OCI-M2 (cell line): Measurements from ENCODE around the gene ITGAV.
"Not testable (repeated sequence)": the region's sequence is repeated elsewhere in the genome, so short reads cannot be mapped to it uniquely, and the experiment has no call there.

Source experiments
- DNase-seq: peaks from one replicate; lab custom pipeline; 2025; ENCODE audit not compliant: unreplicated experiment; lab: John Stamatoyannopoulos, UW

ITGAV gene

DNA sequence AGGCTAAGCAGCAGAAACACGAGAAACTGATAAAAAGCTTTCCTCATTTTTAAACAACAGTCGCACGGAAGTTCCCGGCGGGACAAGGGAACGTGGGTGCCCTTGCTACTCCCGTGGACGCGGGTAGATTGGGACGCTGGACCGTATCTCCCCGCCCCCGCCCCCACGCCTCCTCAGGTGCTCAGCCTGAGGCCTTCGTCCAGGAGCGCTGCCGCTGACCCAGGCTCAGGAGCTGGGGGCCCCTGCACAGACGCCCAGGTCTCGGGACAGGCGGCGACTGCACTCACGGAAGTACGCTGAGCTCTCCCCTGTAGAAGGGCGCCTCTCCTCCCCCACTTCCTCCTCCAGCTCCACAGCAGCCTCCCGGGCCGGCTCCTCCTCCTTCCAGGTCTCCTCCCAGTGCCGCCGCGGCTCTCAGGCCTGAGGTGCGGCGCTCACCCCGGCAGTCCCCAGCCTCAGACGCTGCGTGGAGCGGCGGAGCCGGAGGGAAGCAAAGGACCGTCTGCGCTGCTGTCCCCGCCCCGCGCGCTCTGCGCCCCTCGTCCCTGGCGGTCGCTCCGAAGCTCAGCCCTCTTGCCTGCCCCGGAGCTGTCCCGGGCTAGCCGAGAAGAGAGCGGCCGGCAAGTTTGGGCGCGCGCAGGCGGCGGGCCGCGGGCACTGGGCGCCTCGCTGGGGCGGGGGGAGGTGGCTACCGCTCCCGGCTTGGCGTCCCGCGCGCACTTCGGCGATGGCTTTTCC is at the start of gene ITGAV:
Gene ITGAV (plus strand): TSS at position 445 of the 738 bp plus-strand sequence. CDS start 283 bp downstream, at position 728.
- DNase-seq: no peak

DNA sequence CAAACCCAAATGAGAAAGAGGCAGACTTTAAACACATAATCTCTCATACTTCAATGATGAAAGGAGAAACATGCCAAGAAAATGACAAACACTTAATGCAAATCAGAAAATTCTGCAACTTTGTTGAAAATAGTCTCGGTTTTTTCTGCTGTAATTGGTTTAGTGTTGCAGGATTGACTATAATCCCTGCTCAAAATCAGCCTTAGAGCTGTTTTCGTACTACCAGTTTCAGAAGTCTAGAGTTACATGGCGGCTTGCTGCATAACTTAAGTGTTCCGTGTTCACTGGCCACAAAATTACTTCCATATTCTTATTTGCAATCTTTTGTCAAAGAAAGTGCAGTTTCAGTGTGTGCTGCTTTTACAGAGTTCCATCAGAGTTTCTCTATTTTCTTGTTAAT is 48.9 kb upstream of the ITGAV start:
- DNase-seq: no peak

DNA sequence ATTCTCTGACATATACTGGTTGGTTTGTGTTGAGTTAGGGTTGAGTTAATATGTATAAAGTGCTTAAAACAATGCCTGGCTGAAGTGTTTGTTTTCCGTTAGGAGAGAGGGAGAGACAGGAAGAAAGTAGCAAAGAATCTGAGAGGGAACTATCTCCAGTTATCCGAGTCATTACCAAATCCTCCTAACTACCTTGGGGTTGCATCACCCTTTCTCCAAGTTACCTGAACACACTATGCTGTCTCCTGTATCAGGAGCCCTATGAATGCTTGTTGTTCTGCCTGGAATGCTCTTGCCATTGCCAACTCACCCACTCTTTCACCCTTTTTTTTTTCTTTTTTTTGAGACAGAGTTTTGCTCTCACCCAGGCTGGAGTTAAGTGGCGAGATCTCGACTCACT is 47.9 kb upstream of the ITGAV start:
- no peak for DNase-seq

DNA sequence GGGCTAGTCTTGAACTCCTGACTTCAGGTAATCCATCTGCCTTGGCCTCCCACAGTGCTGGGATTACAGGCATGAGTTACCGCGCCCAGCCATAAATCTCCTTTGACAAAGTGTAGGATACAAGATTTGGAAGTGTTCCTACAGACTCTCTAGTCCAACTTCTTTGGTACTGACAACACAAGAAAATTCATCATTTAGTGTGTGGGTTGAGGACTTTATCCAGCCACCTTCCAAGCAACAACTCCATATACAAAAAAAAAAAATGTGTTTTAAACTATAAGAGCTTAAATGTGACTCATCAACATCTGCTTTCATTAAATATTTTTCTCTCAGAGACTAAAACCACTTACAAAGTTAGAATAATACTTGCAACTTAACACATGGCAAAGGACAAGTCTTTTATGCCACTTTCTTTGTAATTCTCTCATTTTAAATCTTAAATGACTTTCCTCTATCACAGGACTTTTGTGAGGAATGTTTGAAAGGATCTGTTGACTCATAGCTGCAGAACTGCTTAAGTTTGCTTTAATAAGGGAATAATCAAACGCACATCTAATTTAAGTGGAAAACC is 46.2 kb upstream of the ITGAV start:
- DNase-seq: no peak

DNA sequence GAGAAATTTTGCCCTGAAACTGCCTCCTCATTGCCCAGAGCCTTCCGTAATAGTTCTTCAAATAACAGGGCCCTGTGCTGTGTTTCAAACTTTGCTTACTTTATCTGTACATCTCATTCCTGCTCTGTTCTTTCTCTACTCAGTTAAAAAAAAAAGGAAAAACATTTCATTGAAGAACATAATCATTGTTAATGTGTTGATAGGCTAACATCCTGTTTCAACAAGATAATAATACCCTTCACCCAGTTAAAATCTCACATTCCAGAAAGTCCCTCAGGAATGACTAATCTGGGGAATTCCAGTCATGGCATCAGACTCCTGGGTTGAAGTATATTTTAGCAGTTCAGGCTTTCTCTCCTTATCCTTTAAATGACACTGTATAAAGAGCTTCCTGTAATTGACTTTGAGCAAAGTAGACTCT is 45.6 kb upstream of the ITGAV start:
- no peak for DNase-seq

DNA sequence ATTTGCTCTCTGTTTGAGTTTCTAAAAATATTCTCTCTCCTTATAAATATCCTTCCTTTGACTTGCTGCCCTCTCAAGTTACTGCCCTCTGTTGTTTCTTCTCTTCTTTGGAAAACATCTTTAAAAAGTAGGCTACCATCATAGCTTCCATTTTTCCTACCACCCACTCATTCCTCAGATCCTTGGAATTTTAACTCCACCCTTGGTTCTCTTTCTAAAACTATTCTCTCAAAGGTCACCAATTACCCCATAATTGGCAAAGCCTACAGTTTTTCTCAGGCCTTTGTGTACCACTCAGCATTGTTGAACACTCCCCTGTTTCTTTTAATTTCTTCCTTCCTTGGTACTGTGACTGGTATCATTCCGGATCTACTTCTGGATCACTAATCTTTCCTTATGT is 43.0 kb upstream of the ITGAV start:
- DNase-seq: no peak

DNA sequence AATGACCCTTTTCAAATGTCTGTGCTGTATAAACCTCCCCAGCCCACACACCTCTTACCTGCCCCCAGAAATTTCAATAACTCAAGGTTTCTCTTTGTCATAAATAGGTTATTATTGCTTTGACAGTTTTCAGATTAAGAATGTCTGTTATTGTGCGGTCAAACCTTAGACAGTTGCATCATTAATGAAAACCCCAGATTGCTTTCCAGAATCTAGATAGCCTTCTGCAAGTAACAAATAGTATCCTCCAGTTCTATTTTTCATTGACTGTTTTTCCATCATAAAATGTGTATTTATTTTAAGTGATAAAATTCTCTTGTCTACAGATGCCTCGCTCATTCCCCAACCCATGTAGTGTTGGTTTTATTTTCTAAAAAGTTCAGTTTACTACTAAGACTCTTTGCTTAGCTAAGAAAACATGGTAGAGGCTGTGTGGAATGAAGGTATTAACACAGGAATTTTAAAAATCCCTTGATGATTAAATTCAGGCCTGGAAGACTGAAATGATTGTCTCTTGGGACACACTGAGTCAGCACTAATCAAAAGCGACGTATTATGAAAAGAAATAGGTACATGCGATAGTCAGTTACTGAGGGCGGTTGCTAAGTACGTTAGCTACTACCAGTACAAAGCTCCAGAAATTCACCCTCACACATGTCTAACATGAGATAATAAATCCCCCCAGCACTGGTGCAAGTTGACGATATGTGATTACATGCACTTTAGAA is 38.4 kb upstream of the ITGAV start:
- DNase-seq: no peak

DNA sequence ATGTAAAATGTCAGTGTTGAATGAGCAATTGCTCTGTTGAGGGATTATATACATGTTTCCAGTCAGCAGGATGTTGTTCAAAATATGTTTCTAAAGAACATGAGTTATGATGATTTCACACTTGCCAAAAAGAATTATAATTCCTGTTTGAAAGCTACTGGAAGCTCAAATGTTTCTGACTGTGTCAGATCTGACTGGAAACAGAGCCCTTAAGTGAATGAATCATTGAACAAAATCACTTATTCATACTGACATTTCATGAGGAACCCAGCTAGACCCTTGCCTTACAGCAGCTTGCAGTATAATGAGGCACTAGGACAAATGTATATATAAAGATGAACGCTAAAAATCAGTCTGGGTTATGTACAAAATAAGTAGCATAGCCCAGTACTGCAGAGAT is 35.4 kb upstream of the ITGAV start:
- no peak for DNase-seq

DNA sequence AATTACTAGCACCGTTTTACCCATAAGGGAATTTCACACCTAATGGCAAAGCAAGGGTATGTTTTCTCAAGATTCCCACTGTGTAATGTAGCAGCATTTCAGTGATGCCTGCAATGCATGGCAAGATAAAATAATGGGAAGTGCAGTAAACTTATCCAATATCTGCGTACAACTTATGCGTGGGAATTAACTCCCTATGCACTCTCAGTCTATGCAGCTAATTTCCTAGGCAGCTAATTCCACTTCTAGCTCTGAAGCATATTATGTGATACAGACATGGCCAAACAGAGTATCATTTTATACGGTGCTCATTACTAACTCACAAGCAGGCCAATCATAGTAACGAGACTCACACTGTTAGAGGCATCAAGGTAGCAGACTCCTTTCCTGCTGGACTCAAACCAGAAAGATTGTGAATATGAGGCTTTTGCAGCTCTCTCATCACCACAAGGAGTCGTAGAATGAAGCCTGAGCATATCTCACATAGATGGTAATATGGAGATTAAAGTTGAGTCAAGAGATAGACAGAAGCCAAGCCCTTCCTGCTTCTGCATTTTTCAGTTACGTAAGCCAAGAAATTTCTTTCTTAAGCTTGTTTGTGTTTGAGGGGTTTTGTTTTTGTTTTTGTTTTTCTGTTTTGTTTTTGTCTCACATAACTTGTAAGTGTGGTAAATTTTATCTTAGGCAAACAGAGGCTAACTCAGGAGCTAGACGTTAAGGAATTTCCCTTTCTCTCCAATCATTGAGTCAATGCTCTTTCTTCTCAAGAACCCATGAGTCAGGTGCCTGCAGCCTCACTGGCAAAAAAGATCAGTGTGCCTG is 34.8 kb upstream of the ITGAV start:
- DNase-seq: no peak

DNA sequence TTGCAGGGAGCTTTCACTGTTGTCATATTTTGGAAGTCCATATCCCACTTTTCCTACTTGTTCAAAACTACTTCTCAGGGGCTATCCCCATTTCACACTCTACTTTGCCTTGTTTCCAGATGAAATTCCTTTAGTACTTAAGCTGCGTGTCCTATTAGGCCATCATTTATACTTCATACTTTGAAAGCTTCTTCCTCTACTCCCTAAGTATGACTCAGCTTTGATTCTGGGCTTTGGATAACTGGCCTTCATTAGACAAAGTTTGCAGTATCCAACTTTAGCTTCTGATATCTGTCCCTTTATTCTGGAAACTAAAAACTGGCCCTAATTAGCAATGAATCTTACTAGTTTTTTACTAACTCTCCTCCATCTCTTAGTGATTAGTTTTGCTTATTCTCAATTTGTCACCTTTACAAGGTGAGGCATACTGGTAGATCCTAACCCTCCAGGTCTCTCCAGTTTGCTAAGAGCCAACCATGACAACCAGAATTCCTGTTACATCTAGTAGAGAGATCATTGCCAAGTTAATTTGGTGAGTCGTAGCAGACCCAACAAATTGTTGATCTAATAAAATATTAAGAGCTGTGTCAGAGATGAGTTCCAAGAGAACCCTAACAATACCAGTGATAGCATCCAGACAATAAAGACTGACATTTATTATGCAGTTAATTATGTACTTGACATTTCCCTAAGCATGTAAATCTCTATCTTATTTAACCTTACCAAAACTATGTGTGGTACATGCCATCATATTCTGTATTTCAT is 31.2 kb upstream of the ITGAV start:
- no peak for DNase-seq

DNA sequence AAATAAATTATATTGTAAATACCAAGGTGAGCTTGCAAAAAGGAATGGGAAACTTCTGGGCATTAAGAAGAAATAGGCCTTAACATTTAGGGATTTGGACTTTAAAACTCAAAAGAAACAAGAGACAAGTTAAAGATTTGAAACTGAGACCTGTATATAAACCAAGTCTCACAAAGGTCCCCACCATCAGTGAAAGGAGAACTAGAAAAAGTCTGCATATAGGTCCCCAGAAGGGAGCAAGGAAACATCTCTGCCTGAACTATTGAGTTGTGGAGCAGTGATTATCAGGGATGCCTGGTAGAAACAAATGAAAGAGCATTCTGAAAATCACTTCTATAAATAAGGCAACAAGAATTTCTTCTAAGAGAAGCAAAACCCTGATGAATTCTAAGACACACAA is 30.5 kb upstream of the ITGAV start:
- no peak for DNase-seq

DNA sequence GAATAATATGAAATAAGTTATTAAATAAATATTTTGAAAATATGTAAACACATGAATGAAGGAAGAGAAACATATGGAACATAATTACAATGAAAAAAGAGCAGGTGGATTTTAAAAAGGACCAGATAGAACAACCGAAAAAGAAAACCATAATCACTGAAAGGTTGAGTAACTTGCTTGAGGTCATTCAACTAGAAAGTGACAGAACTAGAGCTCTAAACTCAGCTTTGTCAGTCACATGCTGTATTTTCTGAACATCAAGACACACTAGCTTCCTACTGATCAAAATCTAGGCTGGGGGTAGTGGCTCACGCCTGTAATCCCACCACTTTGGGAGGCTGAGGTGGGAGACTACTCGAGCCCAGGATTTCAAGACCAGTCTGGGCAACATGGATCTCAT is 30.0 kb upstream of the ITGAV start:
- DNase-seq: no peak

DNA sequence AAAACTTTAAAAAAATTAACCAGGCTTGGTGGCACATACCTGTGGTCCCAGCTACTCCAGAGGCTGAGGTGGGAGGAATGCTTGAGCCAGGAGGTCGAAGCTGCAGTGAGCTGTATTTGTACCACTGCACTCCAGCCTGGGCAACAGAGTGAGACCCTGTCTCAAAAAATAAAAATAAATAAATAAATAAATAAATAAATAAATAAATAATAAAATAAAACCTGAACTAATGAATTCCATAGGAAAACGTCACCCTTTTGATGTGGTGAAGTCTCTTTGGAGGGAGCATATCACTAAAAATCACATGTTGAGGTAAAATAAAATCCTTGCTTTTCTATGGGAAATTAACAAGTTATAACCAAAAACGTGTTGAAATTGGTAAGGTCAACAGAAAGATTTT is 29.6 kb upstream of the ITGAV start:
- DNase-seq: no peak

DNA sequence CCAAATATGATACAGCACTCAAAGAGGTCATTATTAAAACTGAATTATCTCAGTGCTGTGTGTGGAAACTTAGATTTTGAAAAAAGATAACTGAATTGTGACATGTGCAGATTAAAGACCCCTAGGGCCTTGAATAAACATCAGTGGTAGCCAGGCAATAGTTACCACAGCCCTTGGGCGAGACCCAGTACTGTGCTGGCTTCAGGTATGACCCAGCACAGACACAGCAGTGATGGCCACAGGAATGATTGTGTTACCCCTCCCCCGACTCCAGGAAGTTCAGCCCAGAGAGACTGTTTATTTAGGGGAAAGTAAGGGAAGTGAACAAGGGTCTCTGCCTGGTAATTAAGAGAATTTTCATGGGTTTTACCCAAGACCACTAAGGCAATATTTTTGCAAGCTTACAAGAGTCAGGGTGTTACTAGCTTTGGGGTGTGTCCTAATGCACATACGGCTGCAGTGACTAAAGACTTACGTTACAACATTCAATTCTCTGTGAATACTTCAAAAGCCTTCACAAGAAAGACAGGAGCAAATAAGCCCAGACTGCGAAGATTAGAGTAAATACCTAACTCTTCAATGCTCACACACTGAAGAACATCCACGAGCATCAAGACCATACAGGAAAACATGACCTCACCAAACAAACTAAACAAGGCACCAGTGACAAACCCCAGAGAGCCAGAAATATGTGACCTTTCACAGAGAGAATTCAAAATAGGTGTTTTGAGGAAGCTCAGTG is 28.2 kb upstream of the ITGAV start:
- no peak for DNase-seq

DNA sequence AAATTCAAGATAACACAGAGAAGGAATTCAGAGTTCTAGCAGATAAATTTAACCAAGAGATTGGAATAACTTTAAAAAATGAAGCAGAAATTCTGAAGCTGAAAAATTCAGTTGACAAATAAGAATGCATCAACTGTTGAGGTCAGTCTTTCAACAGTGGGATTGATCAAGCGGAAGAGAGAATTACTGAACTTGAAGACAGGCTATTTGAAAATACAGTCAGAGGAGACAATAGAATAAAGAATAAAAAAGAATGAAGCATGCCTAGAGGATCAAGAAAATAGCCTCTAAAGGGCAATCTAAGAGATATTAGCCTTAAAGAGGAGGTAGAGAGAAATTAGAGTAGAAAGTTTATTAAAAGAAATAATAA is 27.7 kb upstream of the ITGAV start:
- DNase-seq: no peak

DNA sequence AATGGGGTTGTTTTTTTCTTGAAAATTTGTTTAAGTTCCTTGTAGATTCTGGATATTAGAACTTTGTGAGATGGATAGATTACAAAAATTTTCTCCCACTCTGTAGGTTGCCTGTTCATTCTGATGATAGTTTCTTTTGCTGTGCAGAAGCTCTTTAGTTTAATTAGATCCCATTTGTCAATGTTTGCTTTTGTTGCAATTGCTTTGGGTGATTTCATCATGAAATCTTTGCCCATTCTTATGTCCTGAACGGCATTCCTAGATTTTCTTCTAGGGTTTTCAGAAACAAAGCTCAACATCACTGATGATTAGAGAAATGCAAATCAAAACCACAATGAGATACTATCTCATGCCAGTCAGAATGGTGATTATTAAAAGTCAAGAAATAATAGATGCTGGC is 21.3 kb upstream of the ITGAV start:
- not testable (repeated sequence) for DNase-seq

DNA sequence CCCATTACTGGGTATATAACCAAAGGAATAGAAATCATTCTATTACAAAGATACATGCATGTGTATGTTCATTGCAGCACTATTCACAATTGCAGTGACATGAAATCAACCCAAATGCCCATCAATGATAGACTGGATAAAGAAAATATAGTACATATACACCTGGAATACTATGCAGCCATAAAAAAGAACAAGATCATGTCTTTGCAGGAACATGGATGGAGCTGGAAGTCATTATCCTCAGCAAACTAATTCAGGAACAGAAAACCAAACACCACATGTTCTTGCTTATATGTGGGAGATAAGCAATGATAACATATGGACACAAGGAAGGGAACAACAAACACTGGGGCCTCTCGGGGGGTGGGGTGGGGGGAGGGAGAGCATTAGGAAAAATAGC is 20.7 kb upstream of the ITGAV start:
- not testable (repeated sequence) for DNase-seq

DNA sequence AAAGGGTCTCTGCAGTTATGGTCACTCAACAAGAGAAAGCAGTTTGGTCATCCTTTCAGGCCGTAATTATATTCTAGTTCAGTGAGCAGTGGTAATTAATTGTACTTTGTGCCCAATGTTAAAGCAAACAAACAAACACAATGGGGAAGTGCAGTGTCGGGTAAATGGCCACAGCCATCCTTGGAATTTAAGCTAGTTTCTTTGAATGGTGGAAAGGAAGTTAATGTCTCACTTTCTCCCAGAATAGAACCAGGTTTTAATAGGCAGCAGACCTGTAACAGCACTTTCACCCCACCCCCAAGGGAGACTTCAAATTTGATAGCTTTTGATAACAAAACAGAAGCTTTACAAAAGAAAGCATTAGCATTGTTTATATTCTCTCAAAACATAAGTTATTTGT is 20.0 kb upstream of the ITGAV start:
- DNase-seq: no peak

DNA sequence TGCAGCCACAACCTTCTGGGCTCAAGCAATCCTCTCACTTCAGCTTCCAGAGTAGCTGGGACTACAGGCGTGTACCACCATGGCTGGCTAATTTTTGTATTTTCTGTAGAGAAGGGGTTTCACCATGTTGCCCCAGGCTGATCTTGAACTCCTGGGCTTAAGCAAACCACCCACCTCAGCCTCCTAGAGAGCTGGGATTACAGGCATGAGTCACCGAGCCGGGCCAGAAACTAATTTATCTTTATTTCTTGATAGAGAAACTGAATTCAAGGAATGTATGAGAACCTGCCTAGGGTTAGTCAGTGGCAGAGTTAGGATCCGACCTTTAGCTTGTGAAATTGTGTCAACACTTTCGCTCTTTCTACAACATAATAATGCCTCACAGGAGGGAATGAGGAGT is 19.3 kb upstream of the ITGAV start:
- DNase-seq: no peak

DNA sequence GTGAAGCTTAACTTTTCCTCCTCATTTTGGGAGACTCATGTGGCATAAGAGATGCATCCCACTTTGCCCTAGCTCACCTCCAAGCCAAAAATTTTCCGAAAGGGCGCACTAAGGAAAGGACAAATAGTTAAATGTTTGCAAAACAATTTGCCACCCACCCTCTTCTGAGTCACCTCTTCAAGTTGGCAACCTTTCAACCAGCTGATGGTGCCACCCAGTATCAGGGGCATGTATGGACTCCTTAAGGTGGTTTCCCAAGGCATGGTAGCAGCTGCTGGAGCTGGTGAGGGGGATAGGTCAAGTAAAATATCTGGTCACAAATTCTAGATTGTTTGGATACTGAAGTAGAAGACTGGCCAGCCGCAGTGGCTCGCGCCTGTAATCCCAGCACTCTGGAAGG is 17.2 kb upstream of the ITGAV start:
- no peak for DNase-seq
